AG10803 (cell line): ENCODE measurements around the gene KCNK15.

Experiments used
- DNase-seq: peaks from one replicate; pipeline ENCODE4 v3.0.0; 2010; ENCODE audit warnings: low read depth
- H3K4me3 ChIP-seq: 2 replicates; pipeline ENCODE4 v1.5.1; 2011; ENCODE audit warnings: mild to moderate bottlenecking, low read length, control low read depth
- TF ChIP-seq, protein P1 (sequence below): conservative IDR thresholded peaks from 2 replicates; pipeline ENCODE4 v1.5.1; 2011; ENCODE audit warnings: mild to moderate bottlenecking, low read length, control low read depth, inconsistent platforms

KCNK15 gene

DNA sequence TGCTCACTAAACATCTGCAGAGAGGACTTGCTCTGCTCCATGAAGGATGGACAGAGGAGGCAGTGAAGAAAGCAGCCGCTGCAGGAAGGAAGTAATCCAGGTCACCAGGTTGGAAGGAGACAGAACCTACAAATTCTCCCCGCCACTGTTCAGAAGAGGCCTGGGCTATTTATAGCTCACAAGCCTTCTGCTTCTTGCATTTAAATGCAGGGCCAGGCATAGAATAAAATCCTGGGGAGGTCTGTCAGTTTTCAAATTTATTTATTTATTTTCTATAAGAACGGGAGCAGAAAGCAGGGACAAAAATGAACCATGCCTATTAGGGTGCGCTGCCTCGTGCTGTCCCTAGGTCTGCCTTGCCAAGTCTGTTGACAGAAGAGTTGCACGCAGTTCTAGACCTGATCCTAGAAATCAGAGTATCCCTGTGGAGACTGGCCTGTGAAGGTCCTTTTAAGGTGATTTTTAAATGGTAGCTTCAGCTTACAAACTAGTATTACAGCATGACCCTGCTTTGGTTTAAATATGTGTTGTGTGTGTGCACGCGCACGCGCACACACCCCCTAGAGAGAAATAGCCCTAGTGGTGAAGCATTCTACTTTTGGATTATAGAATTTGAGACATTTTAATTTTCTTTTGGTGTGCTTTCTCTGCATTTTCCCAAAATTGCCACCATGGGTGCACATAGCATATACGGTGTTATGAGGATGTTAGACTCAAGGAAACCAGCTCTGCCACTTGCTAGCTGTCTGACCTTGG lies 45.2 kb downstream of the KCNK15 start:
- TF ChIP-seq, protein P1, sequence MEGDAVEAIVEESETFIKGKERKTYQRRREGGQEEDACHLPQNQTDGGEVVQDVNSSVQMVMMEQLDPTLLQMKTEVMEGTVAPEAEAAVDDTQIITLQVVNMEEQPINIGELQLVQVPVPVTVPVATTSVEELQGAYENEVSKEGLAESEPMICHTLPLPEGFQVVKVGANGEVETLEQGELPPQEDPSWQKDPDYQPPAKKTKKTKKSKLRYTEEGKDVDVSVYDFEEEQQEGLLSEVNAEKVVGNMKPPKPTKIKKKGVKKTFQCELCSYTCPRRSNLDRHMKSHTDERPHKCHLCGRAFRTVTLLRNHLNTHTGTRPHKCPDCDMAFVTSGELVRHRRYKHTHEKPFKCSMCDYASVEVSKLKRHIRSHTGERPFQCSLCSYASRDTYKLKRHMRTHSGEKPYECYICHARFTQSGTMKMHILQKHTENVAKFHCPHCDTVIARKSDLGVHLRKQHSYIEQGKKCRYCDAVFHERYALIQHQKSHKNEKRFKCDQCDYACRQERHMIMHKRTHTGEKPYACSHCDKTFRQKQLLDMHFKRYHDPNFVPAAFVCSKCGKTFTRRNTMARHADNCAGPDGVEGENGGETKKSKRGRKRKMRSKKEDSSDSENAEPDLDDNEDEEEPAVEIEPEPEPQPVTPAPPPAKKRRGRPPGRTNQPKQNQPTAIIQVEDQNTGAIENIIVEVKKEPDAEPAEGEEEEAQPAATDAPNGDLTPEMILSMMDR: no peak
- H3K4me3 ChIP-seq: no peak overlapping the region
- no peak for DNase-seq

DNA sequence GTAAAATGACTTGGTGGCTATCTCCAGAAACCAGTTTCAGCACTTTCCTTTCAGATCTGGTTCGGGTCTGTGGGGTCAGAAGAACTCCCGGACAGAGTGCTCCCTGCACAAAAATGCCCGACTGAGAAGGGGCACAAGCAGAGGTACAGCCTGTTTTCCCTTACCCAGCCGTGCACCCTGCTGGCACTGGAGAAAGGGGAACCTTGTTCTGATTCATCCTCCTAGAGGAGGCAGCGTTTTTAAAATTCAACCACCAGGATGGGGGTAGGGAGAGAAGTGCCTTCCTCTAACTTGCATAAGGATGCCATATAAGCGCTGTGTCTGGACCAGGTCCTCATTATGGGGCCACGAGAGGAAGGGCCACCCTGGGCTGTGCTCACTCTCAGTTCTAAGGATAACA lies 47.1 kb downstream of the KCNK15 start:
- H3K4me3 ChIP-seq: no peak overlapping the region
- no peak for DNase-seq
- TF ChIP-seq, protein P1: no peak

DNA sequence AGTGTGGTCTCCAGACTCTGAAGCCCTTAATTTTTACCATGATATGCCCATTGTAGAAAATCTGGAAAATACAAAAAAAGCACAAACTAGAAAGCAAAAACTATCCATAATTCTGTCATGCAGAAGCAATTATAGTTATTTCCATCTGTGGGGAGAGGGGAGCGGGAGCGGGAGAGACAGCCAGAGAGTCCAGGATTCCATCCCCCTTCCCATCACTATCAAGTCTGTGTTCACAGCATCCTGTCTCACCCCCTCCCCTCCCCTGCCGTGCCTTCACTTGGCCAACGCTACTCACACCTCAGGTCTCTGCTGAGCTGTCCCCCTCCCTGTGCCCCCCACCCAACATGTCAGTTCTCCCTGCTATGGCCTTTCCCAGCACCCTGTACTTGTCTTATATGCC lies 50.2 kb downstream of the KCNK15 start:
- H3K4me3 ChIP-seq: no peak overlapping the region
- no peak for DNase-seq
- TF ChIP-seq, protein P1: no peak

DNA sequence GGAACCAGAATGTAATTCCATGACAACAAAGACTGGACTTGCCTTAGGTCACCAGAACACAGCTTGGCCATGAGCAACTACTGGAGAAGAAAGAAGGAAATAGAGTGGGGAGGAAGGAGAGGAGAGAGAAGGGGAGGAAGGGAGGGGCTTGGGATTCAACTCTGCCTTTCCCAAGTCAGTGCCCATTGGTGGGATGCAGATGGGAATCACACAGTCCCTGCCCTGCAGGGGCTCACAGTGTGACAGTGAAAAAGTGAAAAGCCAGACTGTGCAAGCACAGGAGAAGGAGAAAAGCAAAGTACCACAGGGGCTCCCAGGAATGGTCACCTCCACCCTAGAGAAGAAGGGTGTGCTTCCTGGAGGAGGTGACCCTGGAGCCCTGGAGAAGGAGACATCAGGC lies 50.6 kb downstream of the KCNK15 start:
- H3K4me3 ChIP-seq: no peak overlapping the region
- no peak for DNase-seq
- TF ChIP-seq, protein P1: no peak

DNA sequence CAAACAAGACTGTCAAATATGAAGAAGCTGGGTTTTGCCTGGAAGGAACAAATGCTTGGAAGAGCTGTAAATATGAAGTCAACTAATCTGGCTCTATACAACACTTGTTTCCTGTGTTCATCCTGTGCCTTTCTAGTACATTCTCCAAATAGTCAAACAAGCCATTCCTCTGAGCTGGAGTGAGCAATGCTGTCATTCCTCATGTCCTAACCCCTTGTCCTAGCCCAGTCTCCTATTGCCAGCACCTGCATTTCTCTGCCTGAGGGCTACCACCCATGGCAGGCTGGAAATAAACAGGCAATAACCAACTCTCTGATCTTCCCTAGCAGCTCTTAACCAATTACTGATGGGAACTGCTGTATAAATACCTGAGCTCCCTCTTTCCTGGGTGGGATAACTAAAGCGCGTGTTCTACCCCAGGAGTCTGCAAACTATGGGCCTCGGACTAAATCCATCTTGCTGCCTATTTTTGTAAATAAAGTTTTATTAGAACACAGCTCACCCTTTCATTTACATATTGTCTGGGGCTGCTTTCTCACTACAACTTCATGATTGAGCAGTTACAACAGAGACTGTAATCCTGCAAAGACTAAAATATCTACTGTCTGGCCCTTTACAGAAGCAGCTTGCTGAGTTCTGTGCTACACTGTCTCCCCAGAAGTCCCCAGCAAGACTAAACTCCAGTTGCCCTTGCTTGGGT lies 51.2 kb downstream of the KCNK15 start:
- TF ChIP-seq, protein P1: no peak
- DNase-seq: no peak
- no peak overlapping the region for H3K4me3 ChIP-seq

DNA sequence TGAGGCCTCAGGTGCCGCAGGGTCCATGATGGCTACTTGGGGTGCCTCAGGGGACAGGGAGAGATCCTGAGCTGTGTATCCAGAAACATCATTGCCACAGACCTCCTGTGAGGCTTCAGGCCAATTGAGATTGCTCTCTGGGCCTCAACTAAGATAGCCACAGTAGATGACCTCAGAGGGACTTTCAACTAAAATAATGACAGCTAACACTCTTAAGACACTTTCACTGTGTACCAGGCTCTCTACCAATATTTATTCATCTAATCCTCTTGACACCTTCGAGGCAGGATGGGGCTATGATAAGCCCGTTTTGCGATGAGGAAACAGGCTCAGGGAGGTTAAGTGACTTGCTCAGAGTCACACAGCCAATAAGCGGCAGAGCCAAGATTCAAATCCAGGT lies 54.0 kb downstream of the KCNK15 start:
- H3K4me3 ChIP-seq: no peak overlapping the region
- no peak for DNase-seq
- TF ChIP-seq, protein P1: no peak
